DLD1 (cell line): Measurements from ENCODE around the gene RFNG.

Experiments
- in situ Hi-C: cut with HindIII; loops from 2 replicates; pipeline ENCODE4 v1.10.0; 2017; ENCODE audit warnings: low sequenced_read_pairs

Gene RFNG

GRCh38 chr17:82078433-82078832 is 26.8 kb upstream of the RFNG start:
- in situ Hi-C loops, result no loop called here

DNA sequence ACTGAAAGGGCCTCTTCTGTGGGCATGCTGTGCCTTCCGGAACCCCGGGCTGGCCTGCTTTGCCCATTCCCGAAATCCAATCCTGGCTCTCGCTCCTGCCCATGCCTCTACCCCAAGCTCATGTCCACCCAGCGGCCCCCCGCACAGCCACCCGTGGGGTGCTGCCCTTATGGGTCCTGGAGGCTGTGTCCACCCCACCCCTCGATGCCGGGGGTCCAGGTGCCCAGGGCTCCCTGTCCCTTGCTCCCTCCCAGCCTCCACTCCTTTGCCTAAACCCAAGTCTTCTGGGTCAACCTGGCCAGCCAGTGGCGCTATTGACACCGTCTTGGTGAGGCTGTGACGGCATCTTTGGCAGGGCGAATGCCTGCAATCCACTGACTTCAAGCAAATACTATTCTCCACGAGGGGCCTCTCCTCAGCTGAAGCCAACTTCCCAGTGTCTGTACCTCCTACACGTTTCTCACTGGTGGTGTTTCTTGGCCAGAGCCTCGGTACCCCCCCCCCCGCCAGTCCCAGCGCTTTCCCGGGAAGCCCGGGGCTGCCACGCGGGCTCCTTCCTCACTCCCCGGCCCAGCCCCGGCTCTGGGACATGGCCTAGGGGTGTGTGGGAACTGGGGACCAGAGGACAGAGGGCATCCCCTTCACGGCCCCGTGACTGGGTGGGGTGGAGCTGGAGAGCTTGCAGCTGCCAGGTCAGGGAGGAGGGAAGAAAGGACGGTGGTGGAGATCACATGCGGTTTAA is 26.2 kb upstream of the RFNG start:
- in situ Hi-C loops, result no loop called here

DNA sequence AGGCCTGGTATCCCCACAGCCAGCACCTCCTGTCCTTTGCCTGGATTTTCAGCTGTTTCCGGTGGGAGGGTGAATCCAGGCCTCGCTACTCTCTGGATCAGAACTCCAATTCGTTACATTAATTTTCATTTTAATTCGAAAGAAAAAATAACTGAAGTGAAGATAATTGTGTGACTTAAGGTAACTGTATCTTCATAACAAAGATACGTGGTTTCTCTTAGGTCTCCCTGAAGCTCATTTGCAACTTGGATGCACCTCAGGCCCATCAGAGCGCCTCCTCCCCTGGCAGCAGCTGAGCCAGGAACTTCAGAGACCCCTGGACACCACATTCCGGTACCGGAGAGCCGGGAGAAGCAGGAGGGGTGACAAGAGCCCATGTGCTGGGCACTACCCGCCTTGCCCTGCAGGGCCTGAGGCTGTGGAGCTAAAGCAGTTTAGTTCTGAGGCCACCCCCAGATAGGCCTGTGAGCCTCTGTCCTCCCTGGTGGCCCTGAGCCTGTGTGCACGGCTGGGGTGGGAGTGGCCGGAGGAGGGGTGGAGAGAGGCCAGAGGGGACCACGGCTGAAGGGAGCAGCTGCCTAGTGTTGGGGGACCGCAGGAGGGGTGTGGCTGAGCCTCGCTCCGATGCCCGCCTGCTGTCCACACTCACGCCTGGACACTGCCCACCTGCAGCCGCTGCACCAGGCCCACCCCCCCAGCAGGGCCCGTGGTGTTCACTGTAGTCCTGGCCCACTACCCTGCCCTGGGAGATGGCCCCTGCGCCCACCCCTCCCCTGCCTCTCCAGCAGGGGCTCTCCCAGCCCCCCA is 25.4 kb upstream of the RFNG start:
- in situ Hi-C loops, result no loop called here

DNA sequence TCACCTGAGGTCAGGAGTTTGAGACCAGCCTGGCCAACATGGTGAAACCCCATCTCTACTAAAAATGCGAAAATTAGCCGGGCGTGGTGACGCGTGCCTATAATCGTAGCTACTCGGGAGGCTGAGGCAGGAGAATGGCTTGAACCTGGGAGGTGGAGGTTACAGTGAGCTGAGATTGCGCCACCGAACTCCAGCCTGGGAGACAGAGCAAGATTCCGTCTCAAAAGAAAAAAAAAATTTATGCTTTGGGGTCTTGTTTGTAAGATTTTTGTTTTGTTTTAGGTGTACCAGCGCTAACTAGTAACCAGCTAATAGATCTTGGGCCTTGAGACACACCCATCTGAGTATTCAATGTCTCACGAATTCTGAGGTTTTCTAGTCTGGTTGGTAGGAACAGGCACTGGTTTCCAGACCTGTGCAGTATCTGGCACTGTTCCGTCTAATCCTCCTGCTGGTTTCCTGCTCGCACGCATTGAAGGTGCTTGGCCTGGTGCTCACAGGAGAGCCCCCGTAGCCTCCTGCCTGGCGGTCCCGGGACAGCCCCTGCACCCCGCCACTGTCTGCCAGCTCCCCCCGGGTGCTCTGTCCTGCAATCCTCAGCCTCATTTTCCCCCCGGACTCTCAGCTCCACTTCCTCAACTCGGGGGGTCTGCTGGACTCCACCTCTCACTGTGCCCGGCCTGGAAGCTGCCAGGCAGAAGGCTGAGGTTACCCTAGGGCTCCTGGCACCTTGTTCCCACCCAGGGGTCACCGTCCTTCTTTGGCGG is 24.6 kb upstream of the RFNG start:
- in situ Hi-C loops, result no loop called here

GRCh38 chr17:82073446-82073845 is 21.8 kb upstream of the RFNG start:
- in situ Hi-C loops, result no loop called here

- in situ Hi-C loops, result no loop called here
Measured at GRCh38 chr17:82072827-82073226, 21.2 kb upstream of the RFNG start.

DNA sequence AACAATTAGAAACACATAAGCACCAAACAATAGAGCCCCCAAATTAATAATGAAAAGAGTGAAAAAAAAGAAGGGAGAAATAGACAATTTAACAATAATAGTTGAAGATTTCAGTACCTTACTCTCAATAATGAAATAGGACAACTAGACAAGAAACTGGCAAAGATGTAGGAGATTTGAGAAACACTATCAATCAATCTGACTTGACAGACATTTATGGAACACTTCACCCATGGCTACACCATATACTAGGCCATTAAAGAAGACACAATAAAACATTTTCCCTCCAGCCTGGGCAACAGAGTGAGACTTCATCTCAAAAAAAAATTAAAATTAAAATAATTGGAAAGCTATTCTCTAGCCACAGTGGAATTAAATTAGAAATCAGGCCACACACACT is 19.0 kb upstream of the RFNG start:
- in situ Hi-C loops, result no loop called here

- in situ Hi-C loops, result no loop called here
Measured at GRCh38 chr17:82065638-82066303, 14.2 kb upstream of the RFNG start, which contains the start of gene DUS1L. Gene DUS1L, minus strand, starts transcription at chr17:82065804. Its CDS starts 745 bp downstream, at chr17:82065059.

- in situ Hi-C loops, result no loop called here
Measured at GRCh38 chr17:82065193-82065637, 13.6 kb upstream of the RFNG start.

DNA sequence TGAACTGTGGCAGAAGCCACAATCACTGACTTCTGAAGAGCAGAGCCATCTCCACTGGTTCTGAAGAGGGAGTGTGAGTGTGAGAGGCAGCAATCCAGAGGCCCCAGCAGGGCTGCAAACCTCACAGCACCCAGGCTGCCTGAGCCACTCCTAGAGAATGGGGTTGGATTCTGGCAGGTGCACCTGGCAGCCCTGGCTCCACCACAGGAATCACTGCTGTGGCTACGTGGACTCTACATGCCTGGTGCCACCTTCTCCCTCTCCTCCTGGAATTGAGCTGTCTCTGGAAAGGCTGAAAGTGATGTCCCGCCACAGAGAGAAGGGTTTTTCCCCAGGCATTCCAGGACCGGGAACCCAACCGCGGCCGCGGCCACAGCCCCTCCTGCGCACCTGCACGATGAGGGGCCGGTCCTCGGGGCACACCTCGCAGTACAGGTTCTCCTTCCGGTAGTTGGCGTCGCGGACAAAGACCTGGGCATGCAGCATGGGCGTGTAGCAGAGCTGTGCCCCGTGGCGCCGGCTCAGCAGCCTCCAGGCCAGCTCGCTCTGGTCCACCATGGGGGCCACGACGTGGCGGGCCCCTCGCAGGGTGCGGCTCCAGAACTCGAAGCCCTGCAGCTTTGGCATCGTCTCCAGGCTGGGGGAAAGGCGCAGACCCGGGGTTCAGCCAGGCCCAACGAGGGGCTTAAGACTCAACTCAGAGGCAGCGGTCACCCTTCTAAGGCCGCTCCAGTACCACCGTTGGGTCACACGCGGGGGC is 13.0 kb upstream of the RFNG start:
- in situ Hi-C loops, result no loop called here

DNA sequence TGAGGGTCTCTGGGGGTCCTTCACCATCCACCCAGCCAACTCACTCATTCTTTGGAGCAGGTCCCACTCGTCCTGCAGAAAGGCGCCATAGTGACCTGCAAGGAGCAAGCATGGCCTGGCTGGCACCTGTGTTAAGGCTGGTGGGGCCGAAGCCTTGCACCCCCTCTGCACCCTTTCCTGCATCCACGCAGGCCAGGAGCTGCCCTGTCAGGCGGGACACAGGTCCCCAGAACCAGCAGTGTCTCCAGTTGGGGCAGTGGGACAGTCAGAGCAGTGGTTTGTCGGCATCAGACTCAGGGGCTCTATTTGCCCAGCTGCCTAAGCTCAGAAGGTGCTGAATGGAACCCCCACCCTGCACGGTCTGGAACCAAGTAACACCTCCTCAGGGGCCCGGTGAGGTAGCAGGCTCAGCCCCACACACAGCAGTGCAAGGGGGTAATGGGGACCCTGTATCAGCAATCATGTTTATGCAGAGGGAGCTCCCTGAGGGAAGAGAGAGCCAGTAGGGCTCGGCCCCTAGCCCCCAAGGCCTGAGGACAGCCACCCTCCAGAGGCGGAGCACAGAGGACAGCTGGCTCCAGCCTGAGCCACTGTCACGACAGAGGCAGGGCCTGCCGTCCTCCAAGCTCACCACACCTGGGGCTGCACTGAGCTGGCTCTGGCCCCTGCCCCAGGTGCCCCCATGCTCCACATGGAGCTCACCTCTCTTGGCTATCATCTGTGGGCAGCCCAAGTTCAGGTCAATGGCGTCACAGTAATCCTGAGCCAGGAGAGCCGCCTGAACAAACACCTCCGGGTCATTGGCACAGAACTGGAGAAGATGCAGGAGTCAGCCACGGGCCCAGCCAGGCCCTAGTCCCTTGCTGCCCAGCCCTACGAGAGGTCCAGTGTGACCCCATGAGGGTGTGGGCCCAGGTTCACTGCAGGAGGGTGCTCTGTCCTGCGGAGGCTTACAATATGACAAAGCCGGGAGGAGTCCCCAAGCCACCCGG is 12.1 kb upstream of the RFNG start:
- in situ Hi-C loops, result no loop called here

- in situ Hi-C loops, result no loop called here
Measured at GRCh38 chr17:82062984-82063368, 11.4 kb upstream of the RFNG start.

GRCh38 chr17:82062076-82062983 is 10.7 kb upstream of the RFNG start:
- in situ Hi-C loops, result no loop called here

GRCh38 chr17:82061047-82061925 is 9.7 kb upstream of the RFNG start:
- in situ Hi-C loops, result no loop called here

DNA sequence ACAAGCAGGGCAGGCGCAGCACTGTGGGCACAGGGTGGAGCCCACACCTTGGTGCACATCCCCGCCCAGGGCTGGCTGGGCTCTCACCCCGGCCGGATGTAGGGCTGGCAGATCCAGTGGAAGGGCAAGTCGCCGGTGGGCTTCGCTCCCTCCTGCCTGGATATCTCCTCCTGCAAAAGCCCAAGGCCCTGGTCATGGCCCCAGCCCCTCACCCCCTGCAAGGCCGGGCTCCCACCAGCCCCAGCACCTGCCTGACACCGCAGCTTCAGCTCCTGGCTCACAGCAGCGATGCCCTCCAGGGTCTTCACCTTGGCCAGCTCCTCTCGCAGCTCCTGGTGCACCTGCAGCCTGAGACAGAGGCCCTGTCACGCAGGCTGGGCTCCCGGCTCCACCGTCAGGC is 9.0 kb upstream of the RFNG start:
- in situ Hi-C loops, result no loop called here

- in situ Hi-C loops, result no loop called here
Measured at GRCh38 chr17:82060001-82060380, 8.4 kb upstream of the RFNG start.
